GM19035 (cell line): ENCODE data around the gene EIF2B1.

Experiments used
- ATAC-seq: cut with Tn5 transposase; IDR thresholded peaks from one replicate; pipeline ENCODE4 v1.9.1; 2021; ENCODE audit not compliant: unreplicated experiment

EIF2B1 gene

GRCh38 chr12:123633379-123634141 lies at the start of gene EIF2B1, which contains the start of gene GTF2H3:
EIF2B1 (minus strand) TSS chr12:123633686; CDS start chr12:123633557, 129 bp downstream.
GTF2H3 (plus strand) TSS chr12:123633829; CDS start chr12:123633860, 31 bp downstream.
- ATAC-seq = peak; percentile 98

DNA sequence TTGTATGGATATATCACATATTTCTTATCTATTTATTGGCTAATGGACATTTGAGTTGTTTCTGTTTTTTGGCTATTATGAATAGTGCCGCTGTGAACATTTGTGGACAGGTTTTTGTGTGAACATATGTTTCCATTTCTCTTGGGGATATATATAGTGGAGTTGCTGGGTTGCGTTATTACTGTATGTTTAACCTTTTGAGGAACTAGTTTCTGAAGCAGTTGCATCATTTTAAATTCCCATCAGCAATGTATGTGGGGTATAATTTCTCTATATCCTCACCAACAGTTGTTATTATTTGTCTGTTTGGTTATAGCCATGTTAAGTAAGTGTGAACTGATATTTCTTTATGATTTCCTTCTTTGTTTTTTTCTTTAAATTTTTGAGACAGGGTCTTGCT lies 48.1 kb upstream of the EIF2B1 start:
- no peak for ATAC-seq

DNA sequence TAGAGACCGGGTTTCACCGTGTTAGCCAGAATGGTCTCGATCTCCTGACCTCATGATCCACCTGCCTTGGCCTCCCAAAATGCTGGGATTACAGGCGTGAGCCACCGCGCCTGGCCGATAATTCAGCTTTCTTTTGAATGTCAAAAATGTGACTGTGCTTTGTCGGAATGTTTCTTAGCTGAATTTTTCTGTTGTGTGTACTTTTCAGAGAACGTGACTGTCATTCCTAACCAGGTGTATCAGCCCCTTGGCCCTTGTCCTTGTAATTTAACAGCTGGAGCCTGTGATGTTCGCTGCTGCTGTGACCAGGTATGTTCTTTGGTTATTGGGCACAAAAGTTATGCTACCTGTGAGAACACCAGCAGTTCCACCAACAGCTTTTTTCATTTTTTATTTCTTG lies 45.5 kb upstream of the EIF2B1 start:
- ATAC-seq = no peak

DNA sequence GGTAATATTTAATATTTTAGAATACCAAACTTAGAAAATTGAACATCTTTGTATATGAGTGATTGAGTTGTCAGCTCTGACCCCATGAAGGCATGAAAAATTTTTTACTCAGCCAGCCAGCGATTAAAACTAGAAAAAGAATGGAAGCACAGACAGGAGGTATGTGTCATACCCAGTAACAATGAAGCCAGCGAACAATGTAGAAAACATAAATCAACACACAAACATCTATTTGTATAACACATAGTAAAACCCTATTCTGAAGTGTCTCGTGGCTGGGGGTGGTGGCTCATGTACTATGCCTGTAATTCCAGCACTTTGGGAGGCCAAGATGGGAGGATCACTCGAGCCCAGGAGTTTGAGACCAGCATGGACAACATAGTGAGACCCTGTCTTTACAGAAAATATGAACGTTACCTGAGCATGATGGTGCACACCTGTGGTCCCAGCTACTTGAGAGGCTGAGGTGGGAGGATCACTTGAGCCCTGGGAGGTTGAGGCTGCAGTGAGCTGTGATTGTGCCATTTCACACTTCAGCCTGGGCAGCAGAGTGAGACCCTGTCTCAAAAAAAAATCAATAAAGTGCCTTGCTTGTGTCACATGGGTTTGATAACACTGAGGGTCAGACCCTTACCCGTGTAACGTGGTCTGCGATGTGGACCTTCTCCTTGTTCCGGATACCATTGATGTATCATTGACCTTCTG lies 43.3 kb upstream of the EIF2B1 start:
- no peak for ATAC-seq

- ATAC-seq = no peak
Measured at GRCh38 chr12:123675436-123675835, 42.0 kb upstream of the EIF2B1 start.

GRCh38 chr12:123671876-123672275 lies 38.4 kb upstream of the EIF2B1 start:
- no peak for ATAC-seq

DNA sequence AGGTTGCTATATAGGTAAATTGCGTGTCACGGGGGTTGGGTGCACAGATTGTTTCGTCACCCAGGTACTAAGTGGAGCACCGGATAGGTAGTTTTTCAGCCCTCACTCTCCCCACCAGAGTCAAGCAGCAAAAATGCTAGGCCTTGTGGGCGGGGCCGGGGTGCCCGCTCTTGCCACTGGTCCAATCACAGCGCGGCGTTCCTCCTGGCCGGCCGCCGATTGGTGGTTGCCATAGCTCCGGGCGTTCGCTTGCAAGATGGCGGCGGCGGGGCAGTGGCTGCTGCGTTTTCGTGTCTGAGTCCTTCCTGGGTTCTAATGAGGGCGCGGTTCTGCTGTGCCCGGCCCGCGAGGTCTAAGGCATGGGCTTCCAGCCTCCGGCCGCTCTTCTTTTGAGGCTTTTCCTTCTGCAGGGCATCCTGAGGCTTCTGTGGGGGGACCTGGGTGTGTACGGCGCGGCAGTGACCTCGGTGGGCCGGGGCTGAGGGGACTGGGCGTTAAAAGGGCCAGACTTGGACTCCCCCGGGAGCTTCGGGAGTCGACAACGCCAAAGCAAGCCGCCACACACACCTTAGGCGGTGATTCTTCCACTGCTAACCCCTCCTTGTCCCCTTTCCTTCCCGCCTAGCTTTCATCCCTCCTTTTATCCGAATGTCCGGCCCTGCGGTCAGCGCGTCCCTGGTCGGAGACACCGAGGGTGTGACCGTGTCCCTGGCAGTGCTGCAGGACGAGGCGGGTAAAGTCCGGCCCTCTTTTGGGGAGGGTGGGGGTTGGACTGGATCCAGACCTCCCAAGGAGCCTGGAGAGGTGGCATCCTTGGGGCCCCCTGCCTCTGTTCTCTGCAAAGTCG lies 37.6 kb upstream of the EIF2B1 start, which contains the start of gene TCTN2:
TCTN2 (plus strand) TSS at position 232 of the 847 bp plus-strand sequence; CDS start at position 360, 128 bp downstream.
- peak; percentile 99 for ATAC-seq

- no peak for ATAC-seq
Measured at GRCh38 chr12:123667771-123668170, 34.3 kb upstream of the EIF2B1 start.

GRCh38 chr12:123659996-123660727 lies 26.7 kb upstream of the EIF2B1 start:
- no peak for ATAC-seq

GRCh38 chr12:123657211-123657610 lies 23.7 kb upstream of the EIF2B1 start:
- ATAC-seq = no peak

DNA sequence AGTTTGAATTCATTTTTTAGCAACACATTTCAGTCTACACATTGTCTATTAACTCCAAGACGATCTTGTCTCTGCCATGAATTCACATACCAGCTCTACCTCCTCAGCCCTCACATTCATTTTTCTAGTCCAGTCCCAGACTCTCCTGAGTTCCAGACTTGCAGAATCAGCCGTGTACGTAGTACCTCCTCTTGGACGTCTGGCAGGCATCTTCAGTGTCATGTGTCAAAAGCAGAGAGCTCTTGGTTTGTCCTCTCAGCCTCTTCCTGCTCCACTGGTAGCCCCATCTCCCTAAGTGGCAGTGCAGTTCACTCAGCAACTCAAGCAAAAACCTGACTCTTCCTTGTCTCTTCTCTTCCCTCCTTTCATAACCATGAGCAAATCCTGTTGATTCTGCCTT lies 22.9 kb upstream of the EIF2B1 start:
- no peak for ATAC-seq

GRCh38 chr12:123655420-123655819 lies 21.9 kb upstream of the EIF2B1 start:
- peak; percentile 86 for ATAC-seq

- no peak for ATAC-seq
Measured at GRCh38 chr12:123654129-123654701, 20.7 kb upstream of the EIF2B1 start.

GRCh38 chr12:123648401-123648800 lies 14.9 kb upstream of the EIF2B1 start:
- no peak for ATAC-seq

- no peak for ATAC-seq
Measured at GRCh38 chr12:123645878-123646277, 12.4 kb upstream of the EIF2B1 start.

DNA sequence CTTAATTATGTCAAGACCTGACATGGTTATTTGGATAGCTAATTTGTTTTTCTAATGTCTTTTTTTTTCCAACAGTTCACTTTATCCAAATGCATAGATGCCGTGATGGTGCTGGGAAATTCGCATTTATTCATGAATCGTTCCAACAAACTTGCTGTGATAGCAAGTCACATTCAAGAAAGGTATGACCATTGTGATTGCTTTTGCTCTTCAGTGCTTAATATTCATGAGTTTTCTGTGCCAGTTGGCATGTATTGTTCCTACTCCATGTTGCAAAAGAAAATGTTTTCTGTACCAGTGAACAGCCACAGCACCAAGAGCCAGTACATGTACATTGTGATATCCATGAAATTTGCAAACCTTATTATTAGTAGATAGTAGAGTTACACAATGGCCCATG lies 11.9 kb upstream of the EIF2B1 start:
- ATAC-seq = no peak

GRCh38 chr12:123643911-123644310 lies 10.4 kb upstream of the EIF2B1 start:
- ATAC-seq = no peak

DNA sequence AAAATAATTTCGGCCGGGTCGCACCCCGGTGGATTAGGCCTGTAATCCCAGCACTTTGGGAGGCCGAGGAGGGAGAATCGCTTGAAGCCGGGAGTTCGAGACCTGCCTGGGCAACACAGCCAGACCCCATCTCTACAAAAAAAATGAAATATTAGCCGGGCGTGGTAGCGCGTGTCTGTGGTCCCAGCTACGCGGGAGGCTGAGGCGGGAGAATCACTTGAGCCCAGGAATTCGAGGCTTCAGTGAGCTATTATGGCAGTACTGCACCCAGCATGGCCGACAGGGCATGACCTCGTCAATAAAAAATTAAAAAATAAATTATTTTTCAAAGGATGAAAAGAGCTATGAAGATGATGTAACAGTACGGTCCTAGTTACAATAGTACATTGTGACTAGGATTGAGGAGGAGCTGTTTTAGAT lies 666 bp upstream of the EIF2B1 start:
- ATAC-seq = no peak

DNA sequence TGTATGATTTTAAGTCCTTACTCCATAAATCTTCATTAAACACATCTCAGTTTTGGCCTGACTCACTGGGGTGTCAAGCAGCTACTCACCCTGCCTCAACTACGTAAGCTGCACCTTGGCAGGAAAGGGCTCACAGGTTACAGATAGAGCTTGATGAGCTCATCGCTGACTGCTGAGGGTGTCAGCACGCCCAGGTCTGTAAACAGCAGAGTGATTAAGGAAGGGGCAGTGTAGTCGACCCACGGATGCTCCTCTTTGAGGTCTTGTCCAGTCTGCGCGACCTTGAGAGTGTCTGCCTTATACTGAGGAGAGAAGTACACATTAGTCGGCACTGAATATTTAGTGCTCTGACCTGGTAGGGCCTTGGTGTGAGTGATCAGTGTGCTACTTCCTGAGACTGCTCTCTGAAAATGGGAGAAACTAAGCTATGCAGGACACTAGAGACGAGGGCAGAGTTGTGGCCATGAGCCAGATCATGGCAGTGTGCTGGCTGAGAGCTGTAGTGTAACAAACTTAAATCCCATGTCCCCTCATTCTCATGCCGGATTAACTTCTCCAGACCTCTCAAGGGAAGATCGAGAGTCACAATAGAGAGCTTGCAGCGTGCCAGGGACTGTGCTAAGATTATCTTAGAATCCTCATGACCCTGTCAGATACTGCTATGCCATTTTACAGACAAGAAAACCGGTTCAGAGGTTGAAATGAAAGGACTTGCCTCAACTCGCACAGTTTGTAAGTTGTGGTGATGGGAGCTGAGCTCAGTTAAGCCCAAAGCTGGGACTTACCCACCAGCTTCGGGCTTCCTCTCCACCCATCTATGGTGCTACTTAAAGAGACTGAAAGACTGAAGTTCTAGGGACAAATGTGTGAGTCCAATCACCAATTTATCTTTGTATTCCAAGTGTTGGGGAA lies 11.6 kb downstream of the EIF2B1 start:
- no peak for ATAC-seq
